Stimulated activated CD8-positive, alpha-beta memory T cell treated with anti-CD3 and anti-CD28 coated beads, Interleukin-12 subunit alpha, Interleukin-12 subunit beta, amount 100 ng/mL, for 4 hours (primary cell): Measurements from ENCODE around the gene IRF4.
"Not testable (repeated sequence)": the region's sequence is repeated elsewhere in the genome, so short reads cannot be mapped to it uniquely, and the experiment has no call there.

ENCODE experiments used
- DNase-seq: peaks from one replicate; pipeline ENCODE4 v3.0.0-alpha.2; 2020; ENCODE audit warnings: low read depth

IRF4 gene

GRCh38 chr6:422433-423054, 31.0 kb downstream of the IRF4 start:
- no peak for DNase-seq

GRCh38 chr6:423055-423798, 31.7 kb downstream of the IRF4 start:
- DNase-seq: no peak

- no peak for DNase-seq
Measured at GRCh38 chr6:423799-424345, 32.3 kb downstream of the IRF4 start.

GRCh38 chr6:424741-425417, 33.3 kb downstream of the IRF4 start:
- DNase-seq: no peak

- not testable (repeated sequence) for DNase-seq
Measured at GRCh38 chr6:425418-425788, 33.9 kb downstream of the IRF4 start.

GRCh38 chr6:426198-426738, 34.7 kb downstream of the IRF4 start:
- not testable (repeated sequence) for DNase-seq

GRCh38 chr6:428047-428603, 36.6 kb downstream of the IRF4 start:
- no peak for DNase-seq

- no peak for DNase-seq
Measured at GRCh38 chr6:429515-430121, 38.1 kb downstream of the IRF4 start.

GRCh38 chr6:431504-431903, 40.0 kb downstream of the IRF4 start:
- no peak for DNase-seq

GRCh38 chr6:431986-432385, 40.4 kb downstream of the IRF4 start:
- DNase-seq: peak; percentile 17

GRCh38 chr6:434051-434705, 42.6 kb downstream of the IRF4 start:
- no peak for DNase-seq

- DNase-seq: no peak
Measured at GRCh38 chr6:435441-436307, 44.1 kb downstream of the IRF4 start.

GRCh38 chr6:436308-437036, 44.9 kb downstream of the IRF4 start:
- no peak for DNase-seq

- DNase-seq: no peak
Measured at GRCh38 chr6:437037-437392, 45.5 kb downstream of the IRF4 start.

GRCh38 chr6:438634-439170, 47.1 kb downstream of the IRF4 start:
- no peak for DNase-seq

GRCh38 chr6:439641-440167, 48.2 kb downstream of the IRF4 start:
- no peak for DNase-seq

GRCh38 chr6:441126-441920, 49.8 kb downstream of the IRF4 start:
- DNase-seq: no peak

GRCh38 chr6:443621-444159, 52.1 kb downstream of the IRF4 start:
- DNase-seq: no peak
